GM18858 (cell line): Measurements from ENCODE around the gene NRP1.

Experiments
- ATAC-seq: cut with Tn5 transposase; IDR thresholded peaks from one replicate; pipeline ENCODE4 v1.9.1; 2021; ENCODE audit not compliant: unreplicated experiment

Gene NRP1

DNA sequence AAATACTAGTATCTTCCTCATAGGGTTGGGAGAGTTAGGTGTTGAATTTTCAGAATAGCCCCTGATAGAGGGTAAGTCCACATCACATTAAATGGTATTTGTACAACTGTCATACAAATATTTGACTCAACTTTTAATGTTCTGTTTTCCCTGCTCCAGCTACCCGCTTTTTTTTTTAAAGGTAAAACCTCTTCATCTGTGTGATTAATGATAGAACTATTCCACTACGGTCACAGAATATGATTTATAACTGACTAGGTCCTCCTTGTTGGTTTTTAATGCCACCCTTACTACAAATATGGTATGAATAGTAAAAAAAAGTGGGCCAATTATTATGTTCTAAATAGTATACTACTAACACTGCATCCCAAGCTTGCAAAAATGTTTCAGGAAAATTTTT, 15.6 kb upstream of the NRP1 start:
- no peak for ATAC-seq

DNA sequence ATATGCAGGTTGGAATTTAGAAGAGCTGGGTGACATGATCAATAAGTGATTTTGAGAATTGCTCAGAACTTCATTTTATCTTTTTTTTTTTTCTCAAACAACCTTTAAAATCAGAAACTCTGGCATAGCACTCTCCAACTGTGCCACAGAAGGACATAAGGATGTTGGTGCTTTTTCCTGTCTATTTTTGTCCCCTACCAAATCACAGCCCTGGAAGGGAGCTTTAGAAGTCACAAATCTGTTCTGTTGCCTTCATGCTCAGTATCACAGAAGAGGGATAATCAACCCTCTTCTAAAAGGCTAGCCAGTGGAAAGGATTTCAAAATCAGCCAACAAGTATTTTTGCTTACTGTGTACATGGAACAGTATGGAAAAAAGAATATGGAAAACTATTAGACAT, 14.8 kb upstream of the NRP1 start:
- ATAC-seq: no peak

DNA sequence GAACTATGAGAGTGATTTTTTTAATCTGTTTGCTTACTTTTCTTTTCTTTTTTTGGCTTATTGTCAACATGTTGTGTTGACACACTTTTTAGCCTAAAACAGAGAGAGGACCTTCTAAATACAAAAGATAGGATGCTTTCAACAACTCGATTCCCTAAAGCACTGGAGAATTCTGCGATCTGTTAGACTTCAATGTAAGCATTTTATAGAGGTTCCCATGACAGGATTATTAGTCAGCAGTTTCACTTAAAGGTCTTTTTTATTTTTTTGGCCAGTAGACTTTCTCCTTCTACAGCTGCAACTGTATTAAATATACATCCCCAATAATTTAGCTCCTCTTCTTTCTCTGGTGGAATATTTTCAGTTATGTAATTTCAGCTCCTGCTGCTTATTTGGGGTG, 12.7 kb upstream of the NRP1 start:
- ATAC-seq: no peak

DNA sequence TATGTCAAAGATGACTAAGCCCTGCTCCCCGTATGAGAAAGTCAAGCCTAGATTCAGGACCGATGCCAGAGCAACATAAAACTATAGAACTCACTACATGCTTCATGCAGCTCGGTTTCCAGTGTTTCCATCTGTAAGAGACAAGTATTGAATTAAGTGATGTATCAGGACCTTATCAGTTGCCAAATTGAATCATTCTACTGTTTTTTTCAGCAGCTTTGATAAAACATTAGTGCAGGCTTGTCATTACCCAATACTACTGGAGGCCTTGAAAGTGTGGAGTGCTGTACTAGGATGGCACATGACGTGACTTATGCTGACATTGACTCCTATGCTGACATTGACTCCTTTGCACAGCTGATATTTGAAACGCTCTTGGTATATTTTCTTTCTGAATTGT, 10.8 kb upstream of the NRP1 start:
- ATAC-seq: no peak

DNA sequence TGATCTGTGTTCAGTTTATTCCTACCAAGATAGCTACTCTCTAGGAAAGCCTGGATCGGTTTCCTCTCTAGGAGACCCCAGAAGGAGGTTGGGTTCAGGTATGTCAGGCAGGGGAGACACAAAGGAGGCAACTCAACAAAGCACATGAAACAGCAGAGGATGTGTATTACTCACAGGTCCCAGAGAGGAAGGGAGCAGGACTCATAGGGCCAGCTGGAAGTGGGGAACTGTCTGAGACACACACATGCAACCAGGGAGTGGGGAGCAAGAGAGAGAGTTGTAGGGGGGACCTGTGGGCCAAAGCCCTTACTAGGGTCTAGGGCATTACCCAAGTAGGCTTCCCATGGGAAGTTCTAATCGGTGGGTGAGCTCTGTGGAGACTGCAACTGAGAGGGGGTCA, 10.2 kb upstream of the NRP1 start:
- no peak for ATAC-seq

DNA sequence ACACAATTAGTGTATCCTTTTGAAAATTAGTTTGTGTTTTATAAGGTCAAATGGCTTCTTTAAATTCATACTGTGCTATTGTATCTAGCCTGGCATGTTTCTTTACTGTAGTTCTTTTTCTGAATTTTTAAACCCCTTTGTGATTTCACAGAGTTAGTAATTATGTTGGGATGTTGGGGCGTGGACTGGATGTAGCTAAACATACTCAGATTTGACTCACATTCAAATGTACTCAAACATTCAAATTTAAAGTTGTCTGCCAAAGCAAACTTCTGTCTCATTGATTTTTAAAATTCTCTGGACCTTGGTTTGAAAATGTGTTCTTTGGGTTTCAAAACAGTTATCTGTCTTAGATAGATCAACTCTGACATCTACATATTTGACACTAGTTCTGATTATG, 7.2 kb upstream of the NRP1 start:
- ATAC-seq: no peak

DNA sequence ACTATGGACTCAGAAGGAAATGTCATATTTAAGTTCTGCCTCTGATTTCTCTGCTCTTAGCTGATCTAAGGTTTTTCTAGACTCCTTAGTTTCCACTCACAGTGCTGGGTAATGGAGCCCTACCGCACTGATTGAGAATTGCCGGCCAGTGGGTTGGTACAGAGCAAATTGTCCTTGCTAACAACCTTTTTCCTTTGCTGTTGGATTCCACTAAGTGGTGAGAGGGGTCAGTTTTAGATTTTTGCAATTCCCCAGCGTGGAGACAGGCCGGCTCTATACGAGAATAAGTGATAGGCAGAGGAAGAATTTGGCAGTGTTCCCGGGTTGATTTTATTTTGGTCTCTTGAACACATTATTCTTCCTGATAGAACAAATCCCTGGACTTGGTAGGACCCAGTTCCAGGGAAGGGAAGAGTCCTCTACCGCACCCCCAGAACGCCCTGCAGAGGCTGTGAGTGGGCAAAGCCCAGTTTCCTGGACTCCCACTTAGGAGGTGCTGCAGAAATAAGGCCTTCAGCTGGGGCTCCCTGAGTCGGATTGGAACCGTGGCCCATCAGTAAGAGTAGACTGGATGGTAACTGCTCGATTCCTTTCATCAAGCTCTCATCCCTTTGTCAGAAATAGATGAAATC, 3.0 kb upstream of the NRP1 start:
- no peak for ATAC-seq

DNA sequence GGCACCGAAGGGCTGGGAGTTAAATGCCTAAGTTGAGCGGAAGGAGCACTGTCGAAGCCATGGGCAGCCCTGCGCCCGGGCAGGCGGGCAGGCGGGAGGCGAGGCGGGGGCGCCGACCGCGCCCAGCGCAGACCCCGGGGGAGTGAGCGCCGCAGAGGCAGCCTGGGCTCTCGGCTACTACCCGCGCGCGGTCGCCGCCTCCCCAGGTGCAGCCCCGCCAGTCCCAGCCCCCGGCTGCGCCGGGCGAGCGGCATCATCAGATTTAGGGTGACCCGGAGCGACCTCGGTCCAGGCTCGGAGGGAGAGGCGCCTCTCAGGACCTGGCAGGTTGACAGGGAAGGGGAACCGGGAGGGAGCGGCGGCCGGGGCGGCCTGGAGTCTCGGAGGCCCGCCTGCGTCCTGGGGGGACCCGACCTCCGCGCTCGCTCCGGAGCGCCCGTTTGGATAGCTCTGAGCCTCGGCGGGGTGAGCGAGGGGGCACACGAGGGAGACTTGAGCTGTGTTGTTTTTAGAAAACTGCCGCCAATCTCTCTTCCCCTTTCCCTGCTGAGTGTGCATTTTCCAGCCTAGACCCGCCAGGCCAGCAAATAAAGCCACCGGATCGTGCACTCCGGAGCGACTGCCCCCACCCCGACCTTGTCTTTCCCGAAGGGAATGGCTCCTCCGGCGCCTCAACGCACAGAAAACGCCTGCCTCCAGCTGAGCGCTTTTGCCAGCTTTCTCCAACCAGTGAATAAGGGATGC, 2.3 kb upstream of the NRP1 start:
- no peak for ATAC-seq

DNA sequence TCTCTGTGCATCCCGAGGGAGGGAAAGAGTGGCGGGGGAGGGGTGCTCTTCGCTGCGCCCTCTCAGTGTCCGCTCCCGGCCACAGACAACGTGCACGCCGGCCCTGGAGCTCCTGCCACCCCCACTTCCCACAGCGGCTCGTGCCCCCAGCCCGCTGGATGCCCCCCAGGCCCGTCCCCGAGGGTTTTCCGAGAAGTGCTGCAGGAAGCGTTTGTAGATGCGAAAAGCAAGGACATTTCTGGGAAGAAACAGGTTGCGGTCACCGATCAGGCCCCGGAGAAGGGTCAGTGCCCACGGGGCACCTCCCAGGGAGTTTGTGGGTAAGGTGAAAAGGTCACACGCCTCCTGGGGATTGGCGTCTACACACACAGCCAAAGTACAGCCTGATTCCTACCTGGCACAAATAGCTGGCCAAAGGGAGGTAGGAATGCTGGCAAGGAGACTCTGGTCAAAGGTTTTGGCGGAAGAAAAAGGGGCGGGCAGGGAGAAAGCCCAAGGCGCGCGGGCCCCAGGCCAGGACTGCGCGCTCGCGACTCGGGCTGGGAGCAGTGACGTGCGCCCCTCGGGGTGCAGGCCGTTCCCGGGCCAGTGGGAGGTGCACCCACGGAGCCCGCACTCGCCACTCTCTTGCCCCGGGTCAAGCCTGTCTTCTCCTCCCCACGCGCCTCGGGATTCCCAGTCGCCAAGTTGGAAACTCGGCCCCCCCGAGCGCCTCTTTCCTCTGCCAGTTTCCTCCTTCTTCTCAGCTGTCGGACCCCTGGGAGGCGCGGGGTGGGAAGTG, 1.5 kb upstream of the NRP1 start:
- no peak for ATAC-seq

DNA sequence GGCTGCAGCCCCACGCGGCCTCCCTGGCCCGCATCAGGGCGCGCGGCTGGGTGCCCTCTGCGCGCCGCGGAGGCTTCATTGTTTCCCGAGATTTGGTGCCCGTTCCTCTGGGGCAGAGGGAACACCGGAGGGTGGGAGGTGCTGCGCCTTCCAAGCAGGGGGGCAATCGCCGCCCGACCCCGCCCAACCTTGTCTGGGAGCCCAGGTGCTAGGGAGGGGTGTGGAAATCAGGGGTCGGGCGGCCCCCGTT, 1.0 kb upstream of the NRP1 start:
- no peak for ATAC-seq

DNA sequence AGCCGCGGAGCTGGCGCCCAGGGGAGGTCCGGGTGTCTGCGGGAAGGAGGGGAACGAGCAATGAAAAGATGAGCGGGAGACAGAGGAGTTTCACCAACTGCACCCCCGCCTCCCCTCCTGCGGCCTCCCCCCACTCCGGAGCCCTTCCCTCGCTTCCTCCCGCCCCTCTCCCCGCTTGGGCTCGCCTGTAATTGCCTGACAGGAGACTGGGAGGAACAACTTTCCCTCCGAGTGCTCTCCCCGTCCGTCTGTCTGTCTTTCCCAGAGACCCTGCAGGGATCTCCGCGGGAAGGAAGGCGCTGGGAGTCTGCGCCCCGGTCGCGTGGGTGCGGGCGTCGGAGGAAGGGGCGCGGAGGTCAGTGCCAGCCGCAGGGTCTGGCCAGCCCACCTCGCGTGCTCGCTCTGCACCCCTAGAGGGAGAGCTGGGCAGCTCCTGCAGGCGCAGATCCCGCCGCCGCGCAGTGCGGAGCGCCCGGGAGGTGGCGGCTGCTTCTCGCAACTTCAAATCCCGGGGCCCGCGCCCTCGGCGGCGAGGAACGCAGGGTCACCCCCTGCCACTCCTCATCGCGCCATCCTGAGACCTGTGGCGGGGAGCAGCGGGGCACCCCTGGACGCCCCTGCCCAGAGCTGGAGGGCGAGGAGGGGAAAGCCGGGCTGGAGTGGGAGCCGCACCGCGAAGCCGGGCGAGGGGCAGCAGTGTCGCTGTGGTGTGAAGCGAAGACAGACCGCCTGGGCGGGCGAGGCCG, 511 bp upstream of the NRP1 start:
- ATAC-seq: no peak

DNA sequence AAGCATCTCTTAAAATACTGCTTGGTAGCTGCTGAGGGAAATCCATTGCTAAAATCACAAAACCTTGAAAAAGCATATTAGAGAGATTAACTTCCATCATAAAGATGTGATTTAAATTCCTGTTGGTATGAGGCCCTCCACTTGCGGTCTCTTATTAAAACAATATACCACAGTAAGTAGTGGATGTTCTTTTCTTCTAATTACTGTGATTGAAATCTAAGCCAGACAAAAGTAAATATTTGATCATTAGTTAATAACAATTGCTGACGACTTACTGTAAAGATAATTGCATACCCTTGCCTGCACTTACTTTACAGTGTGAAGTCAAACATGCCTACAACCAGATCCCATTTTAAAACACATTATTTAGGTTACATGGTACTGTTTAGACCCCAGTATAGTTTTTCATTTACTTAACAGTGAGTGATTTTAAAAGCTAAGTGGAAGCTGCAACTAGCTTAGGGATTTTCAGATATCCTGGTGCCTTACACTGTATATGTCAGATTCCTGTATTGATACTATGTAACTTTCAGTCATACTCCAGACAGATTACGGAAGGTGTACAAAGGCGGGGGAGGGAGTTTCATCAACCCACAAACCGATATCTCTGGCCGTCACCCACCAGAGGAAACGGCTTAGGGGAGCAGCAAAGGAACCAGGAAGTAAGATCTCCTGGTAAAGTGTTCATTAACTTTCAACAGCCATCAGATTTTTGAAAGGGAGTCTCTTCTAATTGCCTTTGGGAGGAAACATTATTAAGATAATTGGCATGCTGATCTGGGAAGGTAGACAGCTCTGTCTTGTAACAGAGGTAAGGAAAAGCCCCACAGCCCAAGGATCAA, 986 bp downstream of the NRP1 start:
- no peak for ATAC-seq

DNA sequence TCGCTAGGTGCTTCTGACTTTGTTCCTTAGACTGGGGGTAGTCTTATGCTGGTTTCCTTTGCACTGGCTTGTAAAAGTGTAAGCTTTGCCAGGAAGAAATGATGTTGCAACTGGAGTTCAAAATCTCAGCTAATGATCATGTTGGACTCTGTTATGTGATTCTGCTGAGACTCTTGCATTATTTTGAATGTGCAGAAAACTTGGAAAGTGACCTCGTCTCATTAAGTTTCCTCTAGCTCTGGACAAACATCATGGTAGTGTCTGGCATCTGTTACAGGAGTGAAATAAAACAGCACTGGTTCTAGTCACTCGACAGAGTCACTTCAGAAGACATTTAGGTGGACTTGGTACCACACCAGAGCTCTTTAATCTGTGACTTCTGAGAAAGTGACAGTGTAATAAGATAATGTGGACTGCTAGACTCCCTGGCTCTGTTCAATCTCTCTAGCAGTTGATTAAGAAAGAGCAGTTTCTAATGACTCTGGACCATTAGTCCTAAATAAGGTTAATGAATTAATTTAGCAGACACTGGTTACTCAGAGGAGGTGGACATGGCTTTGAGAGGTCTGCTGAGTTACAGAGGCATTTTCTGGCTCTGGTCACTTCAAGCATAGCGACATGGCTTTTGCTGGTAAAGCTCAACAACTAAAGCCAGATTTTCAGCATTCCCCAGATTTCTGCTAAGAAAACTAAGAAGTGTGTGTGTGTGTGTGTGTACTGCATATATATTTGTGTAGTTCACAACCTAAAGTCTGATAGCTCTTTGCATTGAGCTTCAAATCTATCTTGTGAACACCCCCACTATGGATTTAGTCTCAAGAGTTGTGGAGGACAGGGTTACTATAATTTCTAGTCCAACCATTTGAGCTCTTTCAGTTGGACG, 2.0 kb downstream of the NRP1 start:
- ATAC-seq: no peak

DNA sequence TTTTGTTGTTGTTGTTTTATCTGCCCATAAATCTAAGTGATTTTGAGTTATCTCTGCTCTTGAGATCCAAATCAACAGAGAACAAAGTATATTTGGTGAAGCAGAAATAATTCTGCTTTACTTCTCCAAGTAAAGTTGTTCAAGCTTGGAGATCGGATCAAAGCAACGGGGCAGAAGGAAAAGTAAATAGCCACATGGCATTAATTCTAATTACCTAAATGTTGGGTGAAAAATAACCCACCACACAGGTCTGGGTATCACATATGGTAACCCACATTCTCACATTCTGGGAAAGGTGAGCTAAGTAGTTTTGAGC, 3.1 kb downstream of the NRP1 start:
- ATAC-seq: no peak

DNA sequence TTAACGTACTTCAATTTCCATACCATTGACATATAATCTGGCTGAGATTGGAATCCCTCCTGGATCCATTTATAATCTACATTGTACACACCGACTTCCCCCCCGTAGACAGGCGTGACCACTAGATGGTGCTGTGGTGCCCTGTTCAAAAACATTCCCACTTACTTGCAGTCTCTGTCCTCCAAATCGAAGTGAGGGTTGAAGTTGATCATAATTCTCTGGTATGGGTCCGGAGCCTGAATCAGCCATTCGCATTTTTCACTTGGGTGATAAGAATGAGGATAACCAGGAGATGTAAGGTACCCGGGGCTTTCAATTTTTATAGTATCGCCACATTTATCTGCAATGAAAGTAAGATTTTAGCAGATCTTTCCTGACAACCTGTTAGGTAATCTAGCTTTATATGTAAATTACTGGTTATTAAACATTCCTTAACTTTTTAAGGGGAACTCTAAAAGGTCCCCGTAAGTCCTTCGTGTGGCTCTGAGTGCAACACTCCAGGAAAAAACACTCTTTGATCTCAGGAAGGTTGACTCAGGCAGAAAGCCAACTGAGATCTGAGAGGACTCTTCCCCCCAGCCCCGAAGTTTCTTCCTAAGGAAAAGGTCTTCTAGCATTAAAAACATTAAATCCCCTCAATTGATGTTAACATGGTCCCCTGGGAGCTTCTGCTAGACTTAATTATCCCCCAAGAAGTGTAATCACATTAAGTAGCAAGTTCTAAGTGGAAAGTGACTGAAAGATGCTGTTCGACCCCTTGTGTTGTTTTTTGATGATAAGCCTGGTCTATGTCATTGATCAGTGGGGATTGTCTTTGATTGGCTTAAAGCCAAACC, 3.7 kb downstream of the NRP1 start:
- ATAC-seq: peak; percentile 45

DNA sequence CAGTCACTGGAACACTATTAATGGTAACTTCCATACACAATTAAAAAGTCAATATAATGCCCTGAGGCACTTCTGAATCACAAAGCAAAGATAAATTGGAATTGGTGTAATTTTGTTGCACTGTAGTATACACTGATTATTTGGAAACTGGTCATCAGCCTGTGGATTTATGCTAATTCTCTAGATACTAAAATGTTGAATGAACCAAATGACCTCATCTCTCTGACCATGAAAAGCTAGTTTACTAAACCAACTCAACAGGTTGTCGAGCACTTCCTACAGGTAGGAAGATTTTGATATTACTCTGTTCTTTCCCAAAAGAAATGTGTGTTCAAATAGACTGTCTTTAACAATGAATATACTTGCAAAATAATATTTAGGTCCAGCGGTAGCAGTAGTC, 5.3 kb downstream of the NRP1 start:
- ATAC-seq: no peak

DNA sequence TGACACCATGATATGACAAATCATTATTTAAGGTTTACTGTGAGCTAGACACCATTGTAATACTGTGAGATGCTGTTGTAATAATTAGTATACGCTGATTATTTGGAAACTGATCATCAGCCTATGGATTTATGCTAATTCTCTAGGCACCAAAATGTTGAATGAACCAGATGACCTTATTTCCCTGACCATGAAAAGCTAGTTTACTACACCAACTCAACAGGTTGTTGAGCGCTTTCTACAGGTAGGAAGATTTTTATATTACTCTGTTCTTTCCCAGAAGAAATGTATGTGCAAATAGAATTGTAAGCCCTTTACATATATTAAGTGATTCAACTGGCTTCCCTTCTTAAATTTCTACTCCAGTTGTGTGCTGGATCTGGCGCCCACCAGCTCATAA, 6.2 kb downstream of the NRP1 start:
- no peak for ATAC-seq

DNA sequence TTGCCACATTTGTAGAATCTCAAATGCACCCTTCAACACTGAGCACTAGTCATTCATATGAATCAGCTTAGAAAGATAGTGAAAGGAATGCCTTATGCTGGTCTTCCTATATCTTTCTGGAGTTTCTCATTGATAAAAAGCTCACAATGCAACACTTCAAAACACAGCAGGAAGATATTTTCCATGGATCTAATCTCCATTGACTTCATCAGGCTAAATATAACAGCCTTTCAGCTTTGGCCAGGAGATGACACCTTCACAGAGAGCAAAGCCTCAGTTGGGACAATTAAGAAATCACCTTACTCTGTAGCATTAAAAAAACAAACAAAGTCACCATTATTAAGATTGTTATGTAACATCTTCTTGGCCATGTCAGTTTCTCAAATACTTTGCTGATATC, 6.7 kb downstream of the NRP1 start:
- no peak for ATAC-seq

DNA sequence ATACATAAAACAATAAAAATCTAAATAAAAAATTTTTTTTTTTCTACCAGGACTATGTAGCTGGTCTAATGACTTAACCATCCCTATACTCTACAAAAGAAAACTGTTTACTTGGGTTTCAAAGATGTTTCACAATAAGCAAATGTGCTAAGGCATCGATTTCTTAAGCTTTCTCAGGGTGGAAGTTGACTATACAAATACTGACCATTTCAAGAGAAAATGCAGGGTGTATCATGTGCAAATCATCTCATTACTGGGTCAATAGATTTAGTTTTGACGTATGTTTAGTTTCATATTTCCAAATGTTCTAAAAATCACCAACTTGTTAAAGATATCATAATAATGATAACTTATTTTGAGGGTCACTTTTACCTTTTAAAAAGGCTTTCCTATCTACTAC, 7.5 kb downstream of the NRP1 start:
- ATAC-seq: no peak
